ENCODE data around the gene AADAT. TPM values are rescaled to one million over a fixed set of nuclear protein-coding genes. Genes with fewer than 3 reads are reported as not detected.
"Not testable (repeated sequence)": the region's sequence is repeated elsewhere in the genome, so short reads cannot be mapped to it uniquely, and the experiment has no call there.

AADAT gene
- total RNA-seq, 4 donors from 2014 or later: 0.33 to 1.4 (median 0.82) TPM

DNA sequence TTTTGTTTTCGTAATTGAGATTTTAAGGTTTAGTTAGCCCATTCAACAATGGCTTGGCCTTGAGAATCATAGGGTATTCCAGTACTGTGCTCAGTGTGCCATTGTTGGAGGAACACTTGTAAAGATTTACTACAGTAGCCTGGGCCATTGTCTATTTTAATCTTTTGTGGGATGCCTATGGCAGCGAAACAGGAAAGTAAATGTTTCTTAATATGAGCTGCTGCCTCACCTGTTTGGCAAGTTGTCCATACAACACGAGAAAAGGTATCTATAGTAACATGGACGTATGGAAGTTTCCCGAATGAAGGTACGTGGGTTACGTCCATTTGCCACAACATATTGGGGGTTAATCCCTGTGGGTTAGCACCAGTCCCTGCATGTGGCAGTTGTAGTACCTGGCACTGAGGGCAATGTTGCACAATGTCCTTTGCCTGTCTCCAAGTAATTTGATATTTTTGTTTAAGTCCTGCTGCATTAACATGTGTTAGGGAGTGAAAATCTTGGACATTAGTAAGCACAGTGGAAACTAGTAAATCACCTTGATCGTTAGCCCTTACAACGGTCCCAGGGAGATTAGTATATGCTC, 38.6 kb upstream of the AADAT start:
- H3K4me1 ChIP-seq: peaks cover 0 to 8% of the 10 kb centered on the region in 2 donors
- no peaks in the 10 kb centered on the region for H3K36me3 ChIP-seq
- H3K27ac ChIP-seq: no peak overlapping the region
- H3K4me3 ChIP-seq: no peak overlapping the region
- in situ Hi-C loops (cut with MboI; ENCODE audit: low sequenced_read_pairs in 4 of 4): no loop called here
- TF ChIP-seq POLR2A (IDR thresholded peaks at IDR 0.05): no peak
- TF ChIP-seq, protein P1, sequence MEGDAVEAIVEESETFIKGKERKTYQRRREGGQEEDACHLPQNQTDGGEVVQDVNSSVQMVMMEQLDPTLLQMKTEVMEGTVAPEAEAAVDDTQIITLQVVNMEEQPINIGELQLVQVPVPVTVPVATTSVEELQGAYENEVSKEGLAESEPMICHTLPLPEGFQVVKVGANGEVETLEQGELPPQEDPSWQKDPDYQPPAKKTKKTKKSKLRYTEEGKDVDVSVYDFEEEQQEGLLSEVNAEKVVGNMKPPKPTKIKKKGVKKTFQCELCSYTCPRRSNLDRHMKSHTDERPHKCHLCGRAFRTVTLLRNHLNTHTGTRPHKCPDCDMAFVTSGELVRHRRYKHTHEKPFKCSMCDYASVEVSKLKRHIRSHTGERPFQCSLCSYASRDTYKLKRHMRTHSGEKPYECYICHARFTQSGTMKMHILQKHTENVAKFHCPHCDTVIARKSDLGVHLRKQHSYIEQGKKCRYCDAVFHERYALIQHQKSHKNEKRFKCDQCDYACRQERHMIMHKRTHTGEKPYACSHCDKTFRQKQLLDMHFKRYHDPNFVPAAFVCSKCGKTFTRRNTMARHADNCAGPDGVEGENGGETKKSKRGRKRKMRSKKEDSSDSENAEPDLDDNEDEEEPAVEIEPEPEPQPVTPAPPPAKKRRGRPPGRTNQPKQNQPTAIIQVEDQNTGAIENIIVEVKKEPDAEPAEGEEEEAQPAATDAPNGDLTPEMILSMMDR (IDR thresholded peaks at IDR 0.05 in 4 of 5, conservative IDR thresholded peaks at IDR 0.05 in 1 of 5): no peak
- intact Hi-C loops (cut with DNase I; ENCODE audit: low total_unique reads): no loop called here
- DNase-seq (no peak), ATAC-seq (peak in 1 of 2 donors; percentile 50)
- H3K9me3 ChIP-seq: no peaks in the 10 kb centered on the region
- H3K27me3 ChIP-seq: peaks cover 0 to 4% (median 0%) of the 10 kb centered on the region in 3 donors

DNA sequence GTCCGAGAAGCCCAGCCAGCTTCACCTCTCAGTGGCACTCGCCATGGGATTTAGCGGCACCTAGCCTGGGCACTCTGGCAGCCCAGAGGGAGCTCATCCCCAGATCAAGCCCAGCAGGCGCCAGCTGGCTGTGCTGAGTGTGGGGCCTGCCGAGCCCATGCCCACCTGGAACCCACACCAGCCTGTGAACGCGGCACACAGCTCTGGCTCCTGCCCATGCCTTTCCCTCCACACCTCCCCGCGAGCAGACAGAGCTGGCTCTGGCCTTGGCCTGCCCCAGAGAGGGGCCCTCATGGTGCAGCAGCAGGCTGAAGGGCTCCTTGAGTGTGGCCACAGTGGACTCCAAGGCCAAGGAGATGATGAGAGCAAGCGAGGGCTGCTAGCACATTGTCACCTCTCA, 38.0 kb upstream of the AADAT start:
- no peak overlapping the region for H3K4me3 ChIP-seq
- no peaks in the 10 kb centered on the region for H3K36me3 ChIP-seq
- H3K9me3 ChIP-seq: no peaks in the 10 kb centered on the region
- H3K4me1 ChIP-seq: peaks cover 0 to 8% of the 10 kb centered on the region in 2 donors
- no peak for ATAC-seq
- TF ChIP-seq, protein P1 (IDR thresholded peaks at IDR 0.05 in 4 of 5, conservative IDR thresholded peaks at IDR 0.05 in 1 of 5): no peak
- no peak for TF ChIP-seq POLR2A (IDR thresholded peaks at IDR 0.05)
- intact Hi-C loops (cut with DNase I; ENCODE audit: low total_unique reads): no loop called here
- H3K27me3 ChIP-seq: peaks cover 0 to 2% (median 0%) of the 10 kb centered on the region in 3 donors
- in situ Hi-C loops (cut with MboI; ENCODE audit: low sequenced_read_pairs in 4 of 4): no loop called here
- DNase-seq: no peak
- H3K27ac ChIP-seq: no peak overlapping the region

DNA sequence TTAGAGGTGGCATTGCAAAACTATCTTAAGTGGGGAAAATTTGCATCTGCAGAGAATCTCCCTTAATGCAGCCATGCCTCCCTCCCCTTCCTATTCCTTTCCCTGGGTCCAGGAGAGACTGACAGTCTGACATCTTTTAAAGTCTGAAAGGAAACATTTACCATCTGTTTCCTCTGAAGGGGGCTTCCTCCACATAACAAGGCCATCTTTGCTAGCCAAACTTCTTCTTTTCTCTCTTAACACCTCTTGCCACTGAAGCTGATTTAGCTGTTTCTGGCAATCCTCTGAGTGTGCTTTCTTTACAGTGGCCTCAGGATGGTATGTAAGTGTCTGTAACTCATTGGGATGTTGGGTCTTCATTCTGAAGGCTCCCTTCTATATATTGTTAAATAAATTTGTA, 34.6 kb upstream of the AADAT start:
- no peak overlapping the region for H3K4me3 ChIP-seq
- intact Hi-C loops (cut with DNase I; ENCODE audit: low total_unique reads): no loop called here
- in situ Hi-C loops (cut with MboI; ENCODE audit: low sequenced_read_pairs in 4 of 4): no loop called here
- ATAC-seq (no peak), DNase-seq (no peak)
- no peak overlapping the region for H3K27ac ChIP-seq
- H3K27me3 ChIP-seq: no peaks in the 10 kb centered on the region
- H3K4me1 ChIP-seq: peaks cover 0 to 8% of the 10 kb centered on the region in 2 donors
- no peaks in the 10 kb centered on the region for H3K9me3 ChIP-seq
- no peaks in the 10 kb centered on the region for H3K36me3 ChIP-seq
- no peak for TF ChIP-seq POLR2A (IDR thresholded peaks at IDR 0.05)
- TF ChIP-seq, protein P1 (IDR thresholded peaks at IDR 0.05 in 4 of 5, conservative IDR thresholded peaks at IDR 0.05 in 1 of 5): no peak

DNA sequence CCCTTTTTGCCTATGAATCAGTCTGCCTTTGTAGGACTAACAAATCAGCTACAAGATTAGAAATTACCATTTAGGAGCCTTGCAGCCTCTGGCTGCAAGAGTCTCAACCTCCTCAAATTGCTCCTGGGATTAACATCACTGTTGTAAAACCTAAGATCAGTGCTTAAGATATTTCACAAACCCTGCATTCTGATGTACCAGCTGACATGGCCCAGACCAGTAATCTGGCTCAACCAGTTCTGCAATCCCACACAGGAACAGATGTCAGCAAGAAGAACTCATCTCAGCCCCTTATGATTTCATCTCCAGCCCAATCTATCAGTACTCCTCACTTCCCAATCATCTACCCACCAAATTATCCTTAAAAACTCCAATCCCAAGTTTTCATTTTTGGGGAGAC, 32.5 kb upstream of the AADAT start:
- in situ Hi-C loops (cut with MboI; ENCODE audit: low sequenced_read_pairs in 4 of 4) (no loop called here), intact Hi-C loops (cut with DNase I; ENCODE audit: low total_unique reads) (no loop called here)
- Histone ChIP-seq H3K4me1 (no peaks in the 10 kb centered on the region), H3K4me3 (no peak overlapping the region), H3K36me3 (no peaks in the 10 kb centered on the region), H3K9me3 (no peaks in the 10 kb centered on the region), H3K27me3 (no peaks in the 10 kb centered on the region), H3K27ac (no peak overlapping the region)
- ATAC-seq: no peak
- DNase-seq: no peak
- TF ChIP-seq POLR2A (IDR thresholded peaks at IDR 0.05): no peak
- TF ChIP-seq, protein P1 (IDR thresholded peaks at IDR 0.05 in 4 of 5, conservative IDR thresholded peaks at IDR 0.05 in 1 of 5): no peak

DNA sequence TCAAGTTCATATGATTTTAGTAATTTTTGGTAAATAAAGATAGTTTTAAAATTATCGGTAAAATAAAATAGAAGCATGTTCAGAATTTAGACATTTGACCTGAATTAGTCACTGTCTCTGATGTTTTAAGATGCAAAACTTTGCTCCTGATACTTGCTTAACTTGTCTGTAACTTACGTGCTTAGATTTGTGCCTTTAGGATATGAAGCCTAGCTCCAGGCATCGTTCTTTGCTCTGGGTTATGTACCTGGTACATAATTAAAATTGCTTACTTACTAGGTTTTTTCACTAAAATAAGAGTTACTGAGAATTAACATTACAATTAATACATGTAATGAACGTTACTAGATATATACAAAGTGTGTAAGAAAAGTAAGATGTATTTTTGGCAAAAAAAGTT, 24.9 kb upstream of the AADAT start:
- no peak for TF ChIP-seq POLR2A (IDR thresholded peaks at IDR 0.05)
- TF ChIP-seq, protein P1 (IDR thresholded peaks at IDR 0.05 in 4 of 5, conservative IDR thresholded peaks at IDR 0.05 in 1 of 5): no peak
- Histone ChIP-seq H3K27me3 (peaks cover 0 to 2% (median 0%) of the 10 kb centered on the region in 3 donors), H3K27ac (no peak overlapping the region), H3K4me1 (no peaks in the 10 kb centered on the region), H3K9me3 (no peaks in the 10 kb centered on the region), H3K36me3 (no peaks in the 10 kb centered on the region), H3K4me3 (no peak overlapping the region)
- DNase-seq (no peak), ATAC-seq (no peak)
- intact Hi-C loops (cut with DNase I; ENCODE audit: low total_unique reads) (no loop called here), in situ Hi-C loops (cut with MboI; ENCODE audit: low sequenced_read_pairs in 4 of 4) (no loop called here)

DNA sequence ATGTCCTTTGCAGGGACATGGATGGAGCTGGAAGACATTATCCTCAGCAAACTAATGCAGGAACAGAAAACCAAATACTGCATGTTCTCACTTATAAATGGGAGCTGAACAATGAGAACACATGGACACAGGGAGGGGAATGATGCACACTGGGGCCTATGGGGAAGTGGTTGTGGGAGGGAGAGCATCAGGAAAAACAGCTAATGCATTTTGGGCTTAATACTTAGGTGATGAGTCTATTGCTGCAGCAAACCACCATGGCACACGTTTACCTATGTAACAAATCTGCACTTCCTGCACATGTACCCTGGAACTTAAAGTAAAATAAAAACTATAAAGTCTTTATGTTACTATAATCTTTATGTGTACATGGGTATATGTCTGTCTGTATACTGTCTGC, 24.4 kb upstream of the AADAT start:
- DNase-seq; H3K4me3 ChIP-seq; H3K27me3 ChIP-seq; ATAC-seq; H3K27ac ChIP-seq; H3K9me3 ChIP-seq; H3K36me3 ChIP-seq; intact Hi-C loops (cut with DNase I; ENCODE audit: low total_unique reads); in situ Hi-C loops (cut with MboI; ENCODE audit: low sequenced_read_pairs in 4 of 4); H3K4me1 ChIP-seq: not testable (repeated sequence)

All from gastrocnemius medialis (tissue), 4 donors.